GM21381 (cell line): ENCODE data around the gene HMGN3.
A peak's percentile ranks its signal among the peaks of the same experiment; 100 is the strongest.
"Not testable (repeated sequence)": the region's sequence is repeated elsewhere in the genome, so short reads cannot be mapped to it uniquely, and the experiment has no call there.

Experiments
- ATAC-seq: cut with Tn5 transposase; IDR thresholded peaks from one replicate; pipeline ENCODE4 v1.9.1; 2021; ENCODE audit warnings: mild to moderate bottlenecking, moderate library complexity; ENCODE audit not compliant: unreplicated experiment

Gene HMGN3

DNA sequence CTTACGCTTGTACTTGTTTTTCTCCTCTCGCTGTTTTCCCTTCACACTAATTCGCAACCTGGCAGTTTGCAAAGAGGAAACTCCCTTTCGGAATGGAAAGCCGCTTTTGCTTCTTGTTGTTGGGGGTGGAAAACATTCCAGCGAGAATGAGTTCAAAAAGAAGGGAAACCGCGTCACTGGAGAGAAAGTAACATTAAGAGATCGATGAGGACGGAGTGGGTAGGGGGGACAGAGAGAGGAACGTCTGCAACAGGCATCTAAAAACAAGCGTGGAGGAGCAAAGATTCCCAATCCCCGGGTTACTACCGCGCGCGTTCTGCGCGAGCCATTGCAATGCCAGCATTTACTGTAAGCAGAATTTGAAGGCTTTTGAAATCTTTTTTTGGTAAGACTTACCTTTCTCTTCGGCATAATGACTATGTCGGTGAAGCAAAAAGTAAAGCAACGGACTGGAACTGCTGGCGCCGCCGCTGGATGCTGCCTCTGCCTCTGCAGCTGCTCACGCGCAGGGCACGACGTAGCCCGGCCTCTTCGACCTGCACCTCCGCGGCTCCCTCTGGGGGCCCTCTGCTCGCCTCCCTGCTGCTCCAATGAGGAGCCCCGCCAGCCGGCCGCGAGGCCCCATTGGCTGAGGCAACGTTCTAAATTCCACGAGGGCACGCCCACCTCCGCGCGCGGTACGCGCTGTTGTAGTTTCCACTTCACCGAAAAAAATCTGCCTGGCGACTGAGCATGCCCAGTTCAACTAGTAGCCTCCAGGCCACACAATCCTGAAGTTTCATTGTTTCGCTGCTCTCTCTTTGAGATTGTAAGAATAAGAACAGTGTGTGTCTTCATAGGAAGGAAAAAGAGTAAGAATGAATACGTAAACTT, at the start of gene HMGN3:
Gene HMGN3, minus strand, starts transcription at position 533 of the 873 bp plus-strand sequence.
- ATAC-seq = peak; percentile 93

DNA sequence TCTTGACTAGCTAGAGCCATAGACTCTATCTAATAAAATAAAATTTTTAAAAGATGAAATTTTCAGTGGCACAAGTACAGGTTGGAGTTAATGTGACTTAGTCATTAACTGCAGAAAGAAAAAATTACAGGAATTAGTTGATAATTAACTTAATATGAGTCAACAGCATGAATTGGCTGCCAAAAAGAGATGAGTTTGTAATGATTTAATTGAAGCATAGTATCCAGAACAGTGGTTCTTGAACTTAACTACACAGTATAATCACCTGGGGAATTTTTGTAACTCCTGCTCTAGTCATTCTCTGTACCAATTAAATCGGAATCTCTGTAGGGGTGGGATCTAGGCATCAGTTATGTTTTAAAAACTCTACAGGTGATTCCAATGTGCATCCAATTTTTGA, 46.3 kb upstream of the HMGN3 start:
- no peak for ATAC-seq

DNA sequence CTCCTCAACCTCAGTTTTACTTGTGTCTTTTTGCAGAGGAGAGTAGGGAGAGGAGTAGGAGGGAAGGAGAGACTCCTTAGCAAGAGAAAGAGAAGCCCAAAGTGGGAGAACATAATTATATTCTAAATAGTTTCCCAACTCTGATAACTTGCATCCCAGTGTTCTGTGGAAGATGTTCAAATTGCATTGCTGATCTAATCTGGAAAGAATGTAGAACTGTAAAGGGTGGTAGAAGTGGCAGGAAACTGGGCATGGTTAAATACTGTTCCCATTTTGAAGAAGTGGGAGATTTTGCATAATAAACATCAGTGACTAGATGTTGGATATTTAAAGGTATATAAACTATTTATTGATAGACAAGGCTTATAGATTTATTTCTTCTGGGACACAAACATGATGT, 42.6 kb upstream of the HMGN3 start:
- no peak for ATAC-seq

DNA sequence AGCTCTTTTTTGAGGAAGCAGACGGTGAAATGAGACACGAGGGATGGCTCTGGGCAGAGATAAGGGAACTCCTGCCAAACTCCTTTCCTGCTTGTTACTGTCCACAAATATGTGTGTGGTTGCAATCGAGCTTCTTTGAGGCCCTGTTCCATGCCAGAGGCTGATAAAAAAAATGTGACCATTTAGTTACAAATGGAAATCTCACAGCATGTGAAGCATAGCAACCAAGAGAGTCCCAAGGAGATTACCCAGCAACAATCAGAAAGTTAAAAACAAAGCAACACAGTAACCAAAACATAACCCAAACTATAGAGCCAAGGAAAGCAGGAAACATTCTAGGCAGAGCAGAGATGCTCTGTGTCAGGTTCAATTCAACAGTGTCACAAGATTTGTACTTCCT, 35.4 kb upstream of the HMGN3 start:
- ATAC-seq = no peak

DNA sequence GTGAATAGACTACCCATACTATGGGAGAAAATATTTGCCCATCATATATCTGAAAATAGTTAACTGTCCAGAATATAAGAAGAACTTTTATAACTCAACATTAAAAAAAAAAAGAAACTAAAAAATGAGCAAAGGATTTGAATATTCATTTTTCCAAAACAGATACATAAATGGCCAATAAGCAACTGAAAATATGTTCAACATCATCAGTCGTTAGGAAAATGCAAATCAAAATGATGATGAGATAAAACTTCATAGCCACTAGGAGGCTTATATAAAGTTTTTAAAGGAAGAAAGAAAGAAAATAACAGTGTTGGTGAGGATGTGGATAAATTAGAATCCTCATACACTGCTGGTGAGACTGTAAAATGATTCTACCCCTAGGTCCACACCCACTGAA, 32.6 kb upstream of the HMGN3 start:
- ATAC-seq = no peak

DNA sequence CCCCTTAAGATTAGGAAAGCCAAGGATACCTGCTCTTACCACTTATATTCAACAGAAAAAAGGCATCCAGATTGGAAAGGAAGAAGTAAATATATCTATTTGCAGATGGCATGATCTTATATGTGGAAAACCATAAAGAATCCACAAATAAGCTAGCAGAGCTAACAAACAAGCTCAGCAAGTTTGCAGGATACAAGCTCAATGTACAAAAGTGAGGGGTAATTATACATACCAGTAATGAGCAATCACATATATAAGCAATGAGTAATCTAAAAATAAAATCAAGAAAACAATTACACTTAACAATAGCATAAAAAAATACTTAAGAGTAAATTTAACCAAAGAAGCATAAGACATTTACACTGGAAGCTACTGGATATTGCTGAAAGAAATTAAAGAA, 31.6 kb upstream of the HMGN3 start:
- ATAC-seq = no peak

DNA sequence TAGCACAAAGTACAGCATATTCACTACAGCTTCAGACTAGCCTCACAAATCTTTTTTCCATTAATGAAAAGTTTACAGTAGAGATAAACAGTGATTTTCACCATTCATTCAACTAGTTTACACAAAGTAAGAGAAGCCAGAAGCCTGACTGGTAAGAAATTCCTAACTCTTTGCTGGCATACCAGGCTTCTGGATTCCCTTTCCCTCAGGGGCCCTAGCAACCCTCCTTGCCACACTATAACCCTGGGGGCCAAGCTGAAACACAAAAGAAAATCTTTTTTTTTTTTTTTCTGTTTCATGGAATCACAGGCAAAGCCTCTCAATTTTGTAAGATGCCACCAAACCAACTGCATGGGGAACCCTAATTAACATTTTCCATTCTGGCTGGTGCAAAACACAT, 28.9 kb upstream of the HMGN3 start:
- ATAC-seq = no peak

DNA sequence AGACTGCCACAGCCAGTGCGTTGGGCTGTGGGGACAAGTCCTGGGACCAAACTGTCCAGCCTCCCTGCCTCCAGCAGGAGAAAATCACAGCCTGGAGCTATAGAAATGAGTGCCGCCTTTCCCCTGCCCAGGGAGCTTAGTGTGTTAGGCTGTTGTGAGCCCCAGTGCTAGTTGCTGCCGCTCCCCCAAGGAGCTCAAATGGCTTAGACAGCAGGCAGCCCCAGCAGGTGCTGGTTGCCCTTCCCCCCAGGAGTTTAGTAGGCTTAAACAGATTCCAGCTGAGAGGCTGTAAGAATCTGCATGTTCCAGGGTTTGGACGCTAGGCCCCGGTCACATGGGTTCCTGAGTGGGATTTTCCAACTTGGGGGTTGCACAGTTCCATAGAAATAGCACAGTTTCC, 27.2 kb upstream of the HMGN3 start:
- ATAC-seq = no peak

DNA sequence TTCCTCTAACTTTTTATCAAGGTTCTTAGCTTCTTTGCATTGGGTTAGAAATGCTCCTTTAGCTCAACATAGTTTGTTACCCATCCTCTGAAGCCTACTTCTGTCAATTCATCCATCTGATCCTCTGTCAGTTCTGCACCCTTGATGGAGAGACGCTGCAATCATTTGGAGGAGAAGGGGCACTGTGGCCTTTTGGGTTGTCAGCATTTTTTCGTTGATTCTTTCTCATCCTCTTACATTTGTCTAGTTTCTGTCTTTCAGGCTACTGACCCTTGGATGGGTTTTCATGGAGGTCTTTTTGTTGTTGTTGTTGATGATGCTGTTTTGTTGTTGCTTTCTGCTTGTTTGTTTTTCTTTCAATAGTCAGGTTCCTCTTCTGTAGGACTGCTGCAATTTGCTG, 26.3 kb upstream of the HMGN3 start:
- ATAC-seq = no peak

DNA sequence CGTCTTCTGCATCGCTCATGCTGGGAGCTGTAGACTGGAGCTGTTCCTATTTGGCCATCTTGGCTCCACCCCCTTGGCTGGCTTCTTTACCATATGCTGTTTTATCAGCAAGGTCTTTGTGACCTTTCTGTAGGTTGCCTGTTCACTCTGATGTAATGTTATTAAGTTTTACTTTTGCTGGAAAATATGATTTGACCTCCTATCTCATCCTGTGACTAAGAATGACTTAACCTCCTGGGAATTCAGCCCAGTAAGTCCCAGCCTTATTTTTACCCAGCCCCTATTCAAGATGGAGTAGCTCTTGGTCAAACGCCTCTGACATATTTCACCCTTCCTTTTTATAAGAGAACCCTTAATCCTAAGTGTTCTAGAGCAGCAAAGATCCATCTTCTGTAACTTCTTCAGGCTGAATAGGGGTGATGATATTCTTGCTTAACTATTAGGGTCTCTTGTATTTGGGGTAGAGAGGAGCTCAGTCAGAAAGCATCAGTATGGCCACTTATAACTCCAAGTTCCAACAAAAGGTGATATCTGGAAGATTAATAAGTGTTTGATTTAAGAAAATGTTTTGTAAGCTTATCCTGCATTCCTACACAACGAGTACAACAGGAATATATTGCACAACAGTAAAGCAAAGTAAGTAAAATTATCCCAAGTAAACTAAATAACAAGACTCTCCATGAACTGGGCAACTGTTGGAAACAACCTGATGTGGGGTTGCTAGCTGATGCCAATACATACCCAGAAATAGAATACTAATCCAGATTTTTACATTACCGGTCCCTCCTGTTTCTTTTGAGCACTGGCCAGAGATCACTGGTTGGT, 23.1 kb upstream of the HMGN3 start:
- ATAC-seq = no peak

DNA sequence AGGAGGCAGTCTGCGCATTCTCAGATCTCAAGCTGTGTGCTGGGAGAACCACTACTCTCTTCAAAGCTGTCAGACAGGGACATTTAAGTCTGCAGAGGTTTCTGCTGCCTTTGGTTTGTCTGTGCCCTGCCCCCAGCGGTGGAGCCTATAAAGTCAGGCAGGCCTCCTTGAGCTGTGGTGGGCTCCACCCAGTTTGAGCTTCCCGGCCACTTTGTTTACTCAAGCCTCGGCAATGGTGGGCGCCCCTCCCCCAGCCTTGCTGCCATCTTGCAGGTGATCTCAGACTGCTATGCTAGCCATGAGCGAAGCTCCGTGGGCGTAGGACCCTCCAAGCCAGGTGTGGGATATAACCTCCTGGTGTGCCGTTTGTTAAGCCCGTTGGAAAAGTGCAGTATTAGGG, 22.3 kb upstream of the HMGN3 start:
- not testable (repeated sequence) for ATAC-seq

DNA sequence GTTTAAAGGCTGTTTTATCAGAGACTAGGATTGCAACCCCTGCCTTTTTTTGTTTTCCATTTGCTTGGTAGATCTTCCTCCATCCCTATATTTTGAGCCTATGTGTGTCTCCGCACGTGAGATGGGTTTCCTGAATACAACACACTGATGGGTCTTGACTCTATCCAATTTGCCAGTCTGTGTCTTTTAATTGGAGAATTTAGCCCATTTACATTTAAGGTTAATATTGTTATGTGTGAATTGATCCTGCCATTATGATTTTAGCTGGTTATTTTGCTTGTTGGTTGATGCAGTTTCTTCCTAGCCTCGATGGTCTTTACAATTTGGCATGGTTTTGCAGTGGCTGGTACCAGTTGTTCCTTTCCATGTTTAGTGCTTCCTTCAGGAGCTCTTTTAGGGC, 20.6 kb upstream of the HMGN3 start:
- ATAC-seq = not testable (repeated sequence)

DNA sequence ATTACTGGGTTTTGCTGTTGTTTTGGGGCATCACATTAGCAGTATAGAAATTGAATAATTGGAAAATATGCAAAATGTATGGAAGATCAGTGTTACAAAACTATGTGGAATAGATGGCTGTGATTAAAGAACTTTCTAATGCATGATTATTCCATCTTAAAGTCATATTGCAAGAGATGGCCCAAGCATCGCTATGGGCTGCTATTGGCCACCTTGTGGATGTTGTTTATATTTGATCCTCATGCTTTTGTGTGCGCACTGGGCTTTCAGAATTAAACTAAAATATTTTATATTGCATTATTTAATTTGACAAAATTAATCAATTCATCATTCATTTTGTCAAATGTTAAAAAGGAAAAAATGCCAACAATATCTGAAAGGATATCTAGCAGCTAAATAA, 16.1 kb upstream of the HMGN3 start:
- no peak for ATAC-seq

DNA sequence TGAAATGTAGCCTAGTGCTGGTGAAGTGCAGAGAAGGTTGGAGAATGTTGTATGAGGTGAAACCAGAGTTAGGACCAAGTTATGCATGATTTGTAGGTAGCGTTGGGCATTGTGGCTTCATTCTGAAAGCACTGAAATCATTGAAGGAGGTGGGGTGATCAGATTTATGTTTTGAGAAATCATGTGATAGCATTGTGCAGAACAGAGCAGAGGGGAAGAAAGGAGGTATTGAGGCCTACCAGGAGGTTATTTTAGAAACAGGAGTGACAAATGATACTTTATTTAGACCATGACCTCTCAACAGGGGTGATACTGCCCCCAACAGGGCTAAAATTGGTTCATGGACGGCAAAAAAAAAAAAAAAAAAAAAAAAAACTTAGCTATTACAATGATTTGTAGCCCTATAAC, 15.6 kb upstream of the HMGN3 start:
- peak; percentile 58 for ATAC-seq

DNA sequence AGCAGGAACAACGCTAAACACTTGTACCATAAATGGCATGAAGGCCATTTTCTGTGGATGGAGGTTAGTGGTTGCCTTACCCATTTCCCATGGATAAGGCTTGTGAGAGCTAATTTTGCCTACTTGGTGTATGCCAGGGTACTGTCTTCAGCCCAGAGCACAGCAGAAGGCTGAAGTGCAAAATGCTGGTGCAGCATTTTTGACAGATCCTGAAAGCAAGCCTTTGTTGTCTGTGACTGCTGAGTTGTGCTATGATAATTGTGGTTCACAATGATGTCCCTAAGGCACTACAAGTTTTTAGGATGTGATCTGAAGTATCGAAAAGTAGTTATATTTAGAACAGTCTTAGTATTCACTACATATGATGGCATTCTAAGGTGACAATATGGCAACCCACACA, 14.7 kb upstream of the HMGN3 start:
- no peak for ATAC-seq

DNA sequence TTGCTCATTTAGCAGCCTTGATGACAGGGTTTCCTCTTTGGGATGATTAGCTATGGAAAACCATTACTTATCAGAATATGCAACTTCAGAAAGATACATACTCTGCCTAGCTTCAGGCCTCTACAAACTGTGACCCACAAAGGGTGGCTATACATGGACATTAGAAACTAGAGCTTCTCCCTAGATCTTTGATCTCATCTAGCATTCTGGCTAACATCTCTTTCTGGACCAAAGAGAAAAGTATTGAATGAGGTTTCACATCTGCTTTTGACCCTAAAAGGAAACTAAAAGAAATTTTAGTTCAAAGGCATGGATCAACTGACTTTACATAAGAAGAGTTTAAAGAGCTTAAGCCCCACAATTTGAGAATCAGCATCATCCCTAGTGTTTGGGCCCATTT, 12.4 kb upstream of the HMGN3 start:
- ATAC-seq = peak; percentile 86

DNA sequence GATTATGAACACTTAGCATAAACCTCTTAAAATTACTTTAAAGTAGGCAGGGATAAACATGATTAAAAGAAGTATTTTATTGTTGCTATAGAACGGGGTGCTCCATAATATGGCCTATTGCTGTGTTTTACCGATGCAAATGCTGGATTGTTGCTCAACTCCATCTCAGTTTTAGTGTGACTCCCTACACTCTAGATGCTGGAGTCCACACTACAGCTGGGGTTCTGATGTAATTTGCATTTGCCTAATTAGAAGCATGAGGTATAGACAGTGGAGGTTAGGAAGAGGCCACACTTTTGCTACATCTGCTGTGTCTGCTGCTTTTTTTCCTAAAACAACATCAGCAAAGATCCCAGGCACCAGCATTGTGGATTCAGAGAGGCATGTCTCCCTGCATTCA, 6.7 kb upstream of the HMGN3 start:
- ATAC-seq = no peak

DNA sequence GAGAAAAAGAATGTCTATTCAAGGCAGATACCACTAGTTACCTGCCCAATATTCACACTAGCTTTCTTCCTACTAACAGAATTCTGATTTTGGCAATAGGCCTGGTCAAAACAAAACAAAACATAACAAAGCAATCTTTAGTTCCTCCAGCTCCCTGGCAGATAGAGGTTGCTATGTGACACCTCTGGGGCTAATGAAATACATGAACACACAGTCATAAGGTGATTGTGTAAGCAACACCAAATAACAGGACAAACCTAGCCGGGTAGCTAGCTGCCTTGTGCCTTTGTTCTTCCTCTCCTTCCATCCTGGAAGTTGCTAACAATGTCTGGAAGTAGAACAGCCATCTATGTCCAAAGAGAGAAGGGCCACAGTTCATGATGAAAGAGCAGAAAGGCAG, 6.0 kb upstream of the HMGN3 start:
- no peak for ATAC-seq

DNA sequence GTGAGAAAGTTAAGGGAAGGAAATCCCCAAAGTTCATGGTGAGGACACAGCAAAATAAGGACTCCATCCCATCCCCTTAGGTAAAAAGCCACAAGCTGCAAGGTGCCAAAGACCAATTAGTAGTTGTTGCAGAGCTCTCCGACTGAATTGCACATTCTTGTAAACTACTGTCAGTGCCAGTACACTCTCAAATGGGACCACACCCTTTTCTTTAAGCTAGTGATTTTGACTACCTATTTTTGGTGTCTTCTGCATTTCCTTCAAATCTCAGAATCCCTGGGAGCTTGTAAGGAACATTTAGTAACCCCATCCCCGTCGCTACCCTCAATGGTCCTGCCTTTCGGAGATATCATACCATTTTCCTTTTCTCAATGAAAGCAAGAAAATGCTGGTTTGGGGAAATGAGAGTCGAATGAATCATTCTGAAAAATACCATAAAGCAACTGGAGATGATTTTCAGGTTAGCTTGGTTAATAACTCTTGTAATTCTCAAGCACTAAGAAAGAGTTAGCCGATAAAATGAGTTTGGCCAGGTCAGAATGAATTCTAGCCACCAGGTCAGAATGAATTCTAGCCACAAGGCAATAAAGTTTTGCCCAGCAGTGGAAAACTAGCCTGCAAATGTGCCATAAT, 5.2 kb upstream of the HMGN3 start:
- peak; percentile 56 for ATAC-seq

DNA sequence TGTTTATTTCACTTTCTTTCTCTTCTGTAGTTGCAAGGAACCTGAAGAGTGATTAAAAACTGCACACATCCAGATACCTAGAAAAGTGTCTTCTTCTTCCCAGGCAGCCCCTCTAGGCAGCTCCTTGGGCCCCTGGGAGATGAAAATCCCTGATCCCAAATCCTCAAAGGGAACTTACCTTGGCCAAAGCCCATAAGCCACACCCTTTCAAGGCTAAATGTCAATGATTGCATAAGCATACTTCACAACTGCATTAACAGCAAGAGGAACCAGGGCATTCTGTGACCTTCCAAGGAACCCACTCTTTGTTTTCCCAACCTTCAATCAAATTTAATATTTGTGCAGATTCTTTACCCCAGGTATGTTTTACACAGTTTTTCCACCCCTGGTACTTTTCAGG, 4.4 kb upstream of the HMGN3 start:
- no peak for ATAC-seq

DNA sequence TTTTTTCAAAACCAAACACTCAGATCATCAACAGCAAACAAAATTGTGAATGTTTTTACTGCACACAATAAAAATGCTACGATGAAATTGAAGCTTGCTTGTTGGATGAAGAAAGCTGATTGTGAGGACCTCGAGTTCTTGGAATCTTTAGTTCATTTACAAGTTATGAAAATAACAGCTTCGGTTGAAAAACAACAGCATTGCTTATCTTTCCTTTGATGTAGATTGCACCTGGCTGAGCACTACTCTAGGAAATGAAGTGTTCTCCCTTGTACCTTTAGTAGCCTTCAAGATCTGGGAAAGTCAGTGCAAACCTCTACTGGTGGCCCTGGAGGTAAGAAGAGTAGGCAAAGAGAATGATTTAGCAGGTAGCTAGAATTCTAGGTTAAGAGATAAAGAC, 2.2 kb upstream of the HMGN3 start:
- ATAC-seq = no peak
